ENCODE results near the gene TSPAN10. TPM values are rescaled to one million over a fixed set of nuclear protein-coding genes. Genes with fewer than 3 reads are reported as not detected.
"Not testable (repeated sequence)": the region's sequence is repeated elsewhere in the genome, so short reads cannot be mapped to it uniquely, and the experiment has no call there.

TSPAN10 gene
- total RNA-seq, 1 donor from 2014 or later, result 4.0 TPM

- Mint-ChIP-seq H3K27ac (peak overlapping the region; percentile 5), H3K36me3 (ENCODE audit: insufficient read depth) (peaks cover 18% of the 10 kb centered on the region), H3K27me3 (no peaks in the 10 kb centered on the region), H3K9me3 (ENCODE audit: low read depth) (no peaks in the 10 kb centered on the region), H3K4me3 (ENCODE audit: low read depth) (no peak overlapping the region), H3K4me1 (ENCODE audit: low read depth) (no peaks in the 10 kb centered on the region)
- no peak for TF ChIP-seq CTCF (IDR thresholded peaks at IDR 0.05; ENCODE audit: unreplicated experiment)
- DNase-seq (ENCODE audit: low spot score, unreplicated experiment), result no peak
Measured at GRCh38 chr17:81608605-81609004, 28.4 kb upstream of the TSPAN10 start.

- no peak for TF ChIP-seq CTCF (IDR thresholded peaks at IDR 0.05; ENCODE audit: unreplicated experiment)
- Mint-ChIP-seq H3K27me3 (no peaks in the 10 kb centered on the region), H3K27ac (no peak overlapping the region), H3K4me3 (ENCODE audit: low read depth) (no peak overlapping the region), H3K4me1 (ENCODE audit: low read depth) (no peaks in the 10 kb centered on the region), H3K36me3 (ENCODE audit: insufficient read depth) (peaks cover 16% of the 10 kb centered on the region), H3K9me3 (ENCODE audit: low read depth) (no peaks in the 10 kb centered on the region)
- no peak for DNase-seq (ENCODE audit: low spot score, unreplicated experiment)
Measured at GRCh38 chr17:81609541-81610311, 27.3 kb upstream of the TSPAN10 start.

- no peaks in the 10 kb centered on the region for H3K9me3 Mint-ChIP-seq (ENCODE audit: low read depth)
- no peaks in the 10 kb centered on the region for H3K4me1 Mint-ChIP-seq (ENCODE audit: low read depth)
- no peak overlapping the region for H3K4me3 Mint-ChIP-seq (ENCODE audit: low read depth)
- DNase-seq (ENCODE audit: low spot score, unreplicated experiment), result no peak
- H3K27ac Mint-ChIP-seq, result no peak overlapping the region
- no peaks in the 10 kb centered on the region for H3K27me3 Mint-ChIP-seq
- TF ChIP-seq CTCF (IDR thresholded peaks at IDR 0.05; ENCODE audit: unreplicated experiment), result no peak
- peaks cover 22% of the 10 kb centered on the region for H3K36me3 Mint-ChIP-seq (ENCODE audit: insufficient read depth)
Measured at GRCh38 chr17:81612172-81612970, 24.6 kb upstream of the TSPAN10 start.

GRCh38 chr17:81615401-81615930 is 21.5 kb upstream of the TSPAN10 start:
- no peak for DNase-seq (ENCODE audit: low spot score, unreplicated experiment)
- Mint-ChIP-seq H3K4me1 (ENCODE audit: low read depth) (no peaks in the 10 kb centered on the region), H3K4me3 (ENCODE audit: low read depth) (no peak overlapping the region), H3K27me3 (no peaks in the 10 kb centered on the region), H3K9me3 (ENCODE audit: low read depth) (no peaks in the 10 kb centered on the region), H3K27ac (no peak overlapping the region), H3K36me3 (ENCODE audit: insufficient read depth) (peaks cover 31% of the 10 kb centered on the region)
- TF ChIP-seq CTCF (IDR thresholded peaks at IDR 0.05; ENCODE audit: unreplicated experiment), result no peak

GRCh38 chr17:81616877-81617276 is 20.1 kb upstream of the TSPAN10 start:
- Mint-ChIP-seq H3K4me3 (ENCODE audit: low read depth) (no peak overlapping the region), H3K27ac (no peak overlapping the region), H3K36me3 (ENCODE audit: insufficient read depth) (peaks cover 44% of the 10 kb centered on the region), H3K4me1 (ENCODE audit: low read depth) (no peaks in the 10 kb centered on the region), H3K27me3 (no peaks in the 10 kb centered on the region), H3K9me3 (ENCODE audit: low read depth) (no peaks in the 10 kb centered on the region)
- no peak for TF ChIP-seq CTCF (IDR thresholded peaks at IDR 0.05; ENCODE audit: unreplicated experiment)
- DNase-seq (ENCODE audit: low spot score, unreplicated experiment), result no peak

- H3K27ac Mint-ChIP-seq; H3K4me1 Mint-ChIP-seq (ENCODE audit: low read depth); H3K4me3 Mint-ChIP-seq (ENCODE audit: low read depth); DNase-seq (ENCODE audit: low spot score, unreplicated experiment); H3K27me3 Mint-ChIP-seq; H3K9me3 Mint-ChIP-seq (ENCODE audit: low read depth): not testable (repeated sequence)
- peaks cover 40% of the 10 kb centered on the region for H3K36me3 Mint-ChIP-seq (ENCODE audit: insufficient read depth)
Measured at GRCh38 chr17:81618307-81618706, 18.7 kb upstream of the TSPAN10 start.
